ENCODE results near the gene KCNIP1. TPM values are rescaled to one million over a fixed set of nuclear protein-coding genes. Genes with fewer than 3 reads are reported as not detected.

KCNIP1 gene
- total and polyA plus RNA-seq, 8 donors = 0.20 to 0.73 (median 0.31) TPM; not detected in 3

DNA sequence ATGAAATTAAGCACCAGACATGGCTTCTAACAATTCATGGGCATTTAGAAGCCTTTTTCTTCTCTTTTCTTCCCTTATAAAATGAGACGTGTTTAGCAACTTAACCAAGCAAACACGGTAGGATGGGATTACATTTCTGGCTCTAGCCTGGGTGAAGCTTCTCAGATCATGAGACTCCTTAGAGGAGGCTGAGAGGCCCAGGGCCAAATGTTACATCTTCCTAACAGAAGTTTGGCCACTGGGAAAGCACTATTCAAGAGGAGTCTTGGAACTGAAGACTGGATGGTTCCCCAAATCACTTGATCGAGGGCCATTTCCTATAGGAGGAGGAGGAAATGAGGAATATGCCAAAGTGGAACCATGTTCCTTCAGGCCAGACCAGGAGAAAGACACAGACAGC lies 281.6 kb downstream of the KCNIP1 start:
- H3K27ac ChIP-seq = no peak overlapping the region
- peaks cover 0 to 21% (median 13%) of the 10 kb centered on the region in 4 donors for H3K4me1 ChIP-seq
- intact Hi-C loops (cut with DNase I; ENCODE audit: low total_unique reads) = no loop called here
- TF ChIP-seq, protein P1, sequence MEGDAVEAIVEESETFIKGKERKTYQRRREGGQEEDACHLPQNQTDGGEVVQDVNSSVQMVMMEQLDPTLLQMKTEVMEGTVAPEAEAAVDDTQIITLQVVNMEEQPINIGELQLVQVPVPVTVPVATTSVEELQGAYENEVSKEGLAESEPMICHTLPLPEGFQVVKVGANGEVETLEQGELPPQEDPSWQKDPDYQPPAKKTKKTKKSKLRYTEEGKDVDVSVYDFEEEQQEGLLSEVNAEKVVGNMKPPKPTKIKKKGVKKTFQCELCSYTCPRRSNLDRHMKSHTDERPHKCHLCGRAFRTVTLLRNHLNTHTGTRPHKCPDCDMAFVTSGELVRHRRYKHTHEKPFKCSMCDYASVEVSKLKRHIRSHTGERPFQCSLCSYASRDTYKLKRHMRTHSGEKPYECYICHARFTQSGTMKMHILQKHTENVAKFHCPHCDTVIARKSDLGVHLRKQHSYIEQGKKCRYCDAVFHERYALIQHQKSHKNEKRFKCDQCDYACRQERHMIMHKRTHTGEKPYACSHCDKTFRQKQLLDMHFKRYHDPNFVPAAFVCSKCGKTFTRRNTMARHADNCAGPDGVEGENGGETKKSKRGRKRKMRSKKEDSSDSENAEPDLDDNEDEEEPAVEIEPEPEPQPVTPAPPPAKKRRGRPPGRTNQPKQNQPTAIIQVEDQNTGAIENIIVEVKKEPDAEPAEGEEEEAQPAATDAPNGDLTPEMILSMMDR (IDR thresholded peaks at IDR 0.05) = no peak
- TF ChIP-seq POLR2A (IDR thresholded peaks at IDR 0.05) (no peak), POLR2AphosphoS5 (IDR thresholded peaks at IDR 0.05) (no peak), EP300 (IDR thresholded peaks at IDR 0.05) (no peak)
- no peak overlapping the region for H3K4me3 ChIP-seq
- no peaks in the 10 kb centered on the region for H3K9me3 ChIP-seq
- DNase-seq = no peak
- no peaks in the 10 kb centered on the region for H3K27me3 ChIP-seq
- H3K36me3 ChIP-seq = no peaks in the 10 kb centered on the region
- 74 to 91% (median 79%) methylated on average over 3 of the region's 3 CpGs for WGBS, 5 donors

Other genes with a start within 250 kb of the KCNIP1 start
- gene LCP2, start 206.2 kb upstream of the KCNIP1 start, total RNA-seq = 10 to 100 TPM in 4 of 5 donors, under 1 TPM in 1; 0.58 to 69.4 (median 27.1) TPM
- gene LCP2, start 206.2 kb upstream of the KCNIP1 start, polyA plus RNA-seq = 10 to 100 TPM in 2 of 3 donors, 1 to 10 TPM in 1; 3.2 to 16.2 (median 15.4) TPM
- gene KCNMB1, start 114.7 kb upstream of the KCNIP1 start, total RNA-seq = 10 to 100 TPM in 1 of 5 donors, 1 to 10 TPM in 3, under 1 TPM in 1; 0.29 to 14.7 (median 6.1) TPM
- 10 to 100 TPM in 1 of 3 donors, 1 to 10 TPM in 2; 1.7 to 19.8 (median 2.6) TPM for gene KCNMB1, start 114.7 kb upstream of the KCNIP1 start, polyA plus RNA-seq

All from stomach (tissue), 9 donors.